Mesendoderm (in vitro differentiated cells): ENCODE data around the gene OBP2B.
"Not testable (repeated sequence)": the region's sequence is repeated elsewhere in the genome, so short reads cannot be mapped to it uniquely, and the experiment has no call there.

ENCODE experiments used
- DNase-seq: peaks from one replicate; pipeline ENCODE4 v3.0.0; 2013
- H2AK5ac ChIP-seq: 2 replicates; pipeline ENCODE4 v1.6.1; 2013; ENCODE audit warnings: low read length, inconsistent platforms
- H2BK120ac ChIP-seq: 2 replicates; pipeline ENCODE4 v1.6.1; 2013; ENCODE audit warnings: low read depth, mild to moderate bottlenecking, low read length, moderate library complexity, mixed read lengths
- H2BK15ac ChIP-seq: replicated peaks from 2 replicates; pipeline ENCODE4 v1.6.1; 2013; ENCODE audit warnings: low read depth, mild to moderate bottlenecking, moderate library complexity
- H2BK5ac ChIP-seq: 2 replicates; pipeline ENCODE4 v1.6.1; 2013; ENCODE audit warnings: low read length, inconsistent platforms
- H3K18ac ChIP-seq: 2 replicates; pipeline ENCODE4 v1.6.1; 2013; ENCODE audit warnings: mild to moderate bottlenecking, low read length, mixed read lengths
- H3K23ac ChIP-seq: one replicate; pipeline ENCODE4 v1.6.1; 2013; ENCODE audit warnings: low read length
- H3K27ac ChIP-seq: 2 replicates; pipeline ENCODE4 v1.5.1; 2013; ENCODE audit warnings: low read depth, mild to moderate bottlenecking, inconsistent platforms, low read length, moderate library complexity
- H3K27me3 ChIP-seq: 2 replicates; pipeline ENCODE4 v1.6.1; 2013; ENCODE audit warnings: low read length, control low read depth, mild to moderate bottlenecking, inconsistent platforms; ENCODE audit not compliant: insufficient read depth, poor library complexity
- H3K36me3 ChIP-seq: 2 replicates; pipeline ENCODE4 v1.6.1; 2013; ENCODE audit warnings: low read length, inconsistent platforms; ENCODE audit not compliant: control insufficient read depth, insufficient read depth
- H3K4ac ChIP-seq: one replicate; pipeline ENCODE4 v1.6.1; 2013; ENCODE audit warnings: low read depth, mild to moderate bottlenecking, low read length, moderate library complexity
- H3K4me1 ChIP-seq: 2 replicates; pipeline ENCODE4 v1.6.1; 2013; ENCODE audit warnings: low read depth, low read length, inconsistent platforms; ENCODE audit not compliant: control insufficient read depth
- H3K4me2 ChIP-seq: 2 replicates; pipeline ENCODE4 v1.6.1; 2013; ENCODE audit warnings: low read length
- H3K4me3 ChIP-seq: 2 replicates; pipeline ENCODE4 v1.5.1; 2013; ENCODE audit warnings: mild to moderate bottlenecking, low read length
- H3K56ac ChIP-seq: one replicate; pipeline ENCODE4 v1.6.1; 2013; ENCODE audit warnings: low read length
- H3K79me1 ChIP-seq: 2 replicates; pipeline ENCODE4 v1.6.1; 2013; ENCODE audit warnings: low read length, inconsistent platforms
- H3K79me2 ChIP-seq: 2 replicates; pipeline ENCODE4 v1.6.1; 2013; ENCODE audit warnings: mild to moderate bottlenecking, low read length; ENCODE audit not compliant: control insufficient read depth, insufficient read depth
- H3K9ac ChIP-seq: 2 replicates; pipeline ENCODE4 v1.6.1; 2013; ENCODE audit warnings: low read length, inconsistent platforms
- H4K5ac ChIP-seq: one replicate; pipeline ENCODE4 v1.6.1; 2013; ENCODE audit warnings: low read length
- H4K8ac ChIP-seq: one replicate; pipeline ENCODE4 v1.6.1; 2013; ENCODE audit warnings: low read depth, mild to moderate bottlenecking, control low read depth, low read length, moderate library complexity
- WGBS: extraction: QIAGEN DNeasy Blood & Tissue Kit; methylation state at CpG from one replicate; pipeline ENCODE4 v1.1.7; 2013; ENCODE audit warnings: low lambda C conversion rate, missing lambda C conversion rate; ENCODE audit not compliant: insufficient coverage; ENCODE audit errors: extremely low coverage; 5-methylcytosine and 5-hydroxymethylcytosine counted together

OBP2B gene

GRCh38 chr9:133214276-133214675, 5.2 kb upstream of the OBP2B start:
- H3K36me3 ChIP-seq, H3K27ac ChIP-seq, H4K8ac ChIP-seq, H3K4ac ChIP-seq, H2BK5ac ChIP-seq, H3K56ac ChIP-seq, H3K79me1 ChIP-seq, H2BK120ac ChIP-seq, H4K5ac ChIP-seq, H3K27me3 ChIP-seq, H3K79me2 ChIP-seq, H3K23ac ChIP-seq, H3K18ac ChIP-seq, H3K9ac ChIP-seq, H3K4me3 ChIP-seq, DNase-seq, H3K4me1 ChIP-seq, H3K4me2 ChIP-seq, H2AK5ac ChIP-seq, H2BK15ac ChIP-seq: not testable (repeated sequence)
- no CpG with 5 or more reads among the region's 4 CpGs for WGBS

GRCh38 chr9:133210609-133211008, 1.6 kb upstream of the OBP2B start:
- H3K36me3 ChIP-seq: no peaks in the 10 kb centered on the region
- no peak overlapping the region for H3K56ac ChIP-seq
- no peak overlapping the region for H4K8ac ChIP-seq

GRCh38 chr9:133210202-133210532, 1.1 kb upstream of the OBP2B start:
- Histone ChIP-seq H3K4me1 (no peaks in the 10 kb centered on the region), H2AK5ac (no peak overlapping the region), H3K27me3 (no peaks in the 10 kb centered on the region), H3K9ac (no peak overlapping the region), H4K5ac (no peak overlapping the region), H3K4me3 (no peak overlapping the region), H3K36me3 (no peaks in the 10 kb centered on the region), H4K8ac (no peak overlapping the region), H3K79me1 (no peaks in the 10 kb centered on the region), H3K18ac (no peak overlapping the region), H2BK5ac (no peak overlapping the region), H3K23ac (no peak overlapping the region), H2BK120ac (no peak overlapping the region), H3K27ac (no peak overlapping the region), H3K4ac (no peak overlapping the region), H3K4me2 (no peak overlapping the region), H2BK15ac (no peak overlapping the region), H3K56ac (no peak overlapping the region), H3K79me2 (no peaks in the 10 kb centered on the region)
- no peak for DNase-seq
- no CpG with 5 or more reads among the region's 7 CpGs for WGBS

More at GRCh38 chr9:133210609-133211008, 1.6 kb upstream of the OBP2B start:
- Histone ChIP-seq H3K27me3 (no peaks in the 10 kb centered on the region), H3K4me2 (no peak overlapping the region), H4K5ac (no peak overlapping the region), H3K79me2 (no peaks in the 10 kb centered on the region), H3K23ac (no peak overlapping the region), H2AK5ac (no peak overlapping the region), H3K9ac (no peak overlapping the region), H3K4me1 (no peaks in the 10 kb centered on the region), H2BK5ac (no peak overlapping the region), H3K27ac (no peak overlapping the region), H3K79me1 (no peaks in the 10 kb centered on the region), H3K4me3 (no peak overlapping the region), H3K4ac (no peak overlapping the region), H3K18ac (no peak overlapping the region), H2BK15ac (no peak overlapping the region), H2BK120ac (no peak overlapping the region)
- no CpG with 5 or more reads among the region's 7 CpGs for WGBS
- no peak for DNase-seq

GRCh38 chr9:133209327-133210201, 514 bp upstream of the OBP2B start:
- H2BK15ac ChIP-seq, H2AK5ac ChIP-seq, H3K4me2 ChIP-seq, H3K4me1 ChIP-seq, H3K56ac ChIP-seq, H2BK120ac ChIP-seq, H4K8ac ChIP-seq, DNase-seq, H3K27ac ChIP-seq, H3K27me3 ChIP-seq, H3K9ac ChIP-seq, H3K4ac ChIP-seq, H3K36me3 ChIP-seq, H3K79me2 ChIP-seq, H3K23ac ChIP-seq, H3K79me1 ChIP-seq, H3K4me3 ChIP-seq, H4K5ac ChIP-seq, H3K18ac ChIP-seq, H2BK5ac ChIP-seq: not testable (repeated sequence)
- no CpG with 5 or more reads among the region's 29 CpGs for WGBS

- not testable (repeated sequence) for H3K9ac ChIP-seq, H3K56ac ChIP-seq, H2AK5ac ChIP-seq, H3K4me1 ChIP-seq, DNase-seq, H3K4me3 ChIP-seq, H3K18ac ChIP-seq, H3K36me3 ChIP-seq, H2BK120ac ChIP-seq, H3K27ac ChIP-seq, H2BK15ac ChIP-seq, H4K8ac ChIP-seq, H3K4ac ChIP-seq, H3K27me3 ChIP-seq, H3K79me1 ChIP-seq, H3K23ac ChIP-seq, H4K5ac ChIP-seq, H3K4me2 ChIP-seq, H3K79me2 ChIP-seq, H2BK5ac ChIP-seq
- no CpG with 5 or more reads among the region's 16 CpGs for WGBS
These were observed 725 bp downstream of the OBP2B start for GRCh38 chr9:133208171-133208879.
